SU-DHL-6 (cell line): ENCODE data around the gene CAMKK2.

Experiments
- H2AFZ ChIP-seq: fragments of 200-600 bp; sonication (generic); 2 replicates; pipeline ENCODE4 v1.6.1; 2014; ENCODE audit warnings: low read depth, mild to moderate bottlenecking, moderate library complexity, mixed read lengths, antibody characterized with exemption, low read length; ENCODE audit not compliant: severe bottlenecking
- H3F3A ChIP-seq: fragments of 200-600 bp; shearing (Covaris generic); 2 replicates; pipeline ENCODE4 v1.6.0; 2016; ENCODE audit warnings: antibody characterized with exemption, mild to moderate bottlenecking; ENCODE audit not compliant: insufficient read depth
- H3K27ac ChIP-seq: fragments of 200-600 bp; sonication (generic); 2 replicates; pipeline ENCODE4 v1.5.1; 2016; ENCODE audit warnings: low read depth, mild to moderate bottlenecking, low read length, moderate library complexity, mixed read lengths
- H3K27me3 ChIP-seq: fragments of 200-600 bp; sonication (generic), shearing (Covaris generic); 2 replicates; pipeline ENCODE4 v1.6.0; 2014; ENCODE audit warnings: mild to moderate bottlenecking, low read length
- H3K36me3 ChIP-seq: fragments of 200-600 bp; sonication (generic); 2 replicates; pipeline ENCODE4 v1.6.1; 2014; ENCODE audit warnings: mild to moderate bottlenecking, low read length, mixed read lengths
- H3K4me2 ChIP-seq: fragments of 300-600, 200-600 bp; shearing (Covaris generic), sonication (generic); 2 replicates; pipeline ENCODE4 v1.6.0; 2014; ENCODE audit warnings: low read length, low read depth, mild to moderate bottlenecking; ENCODE audit not compliant: poor library complexity, severe bottlenecking
- H3K4me3 ChIP-seq: fragments of 200-600 bp; sonication (generic); 2 replicates; pipeline ENCODE4 v1.5.1; 2014; ENCODE audit warnings: antibody characterized with exemption, low read length, mild to moderate bottlenecking, mixed read lengths; ENCODE audit not compliant: insufficient read depth, poor library complexity, severe bottlenecking
- H3K79me2 ChIP-seq: fragments of 200-600 bp; sonication (generic); 2 replicates; pipeline ENCODE4 v1.6.1; 2014; ENCODE audit warnings: mild to moderate bottlenecking, low read length, moderate library complexity; ENCODE audit not compliant: insufficient read depth
- H3K9ac ChIP-seq: fragments of 200-600 bp; sonication (generic); 2 replicates; pipeline ENCODE4 v1.7.0; 2014; ENCODE audit warnings: mild to moderate bottlenecking, low read length
- H3K9me2 ChIP-seq: fragments of 200-600 bp; sonication (generic); replicated peaks from 2 replicates; pipeline ENCODE4 v1.6.1; 2014; ENCODE audit warnings: low read length; ENCODE audit not compliant: insufficient read depth
- H3K9me3 ChIP-seq: fragments of 200-600 bp; sonication (generic); 2 replicates; pipeline ENCODE4 v1.6.1; 2014; ENCODE audit warnings: low read length, mixed read lengths; ENCODE audit not compliant: insufficient read depth
- H4K20me1 ChIP-seq: fragments of 200-600 bp; sonication (generic); 2 replicates; pipeline ENCODE4 v1.6.1; 2014; ENCODE audit warnings: low read depth, mild to moderate bottlenecking, antibody characterized with exemption, low read length, moderate library complexity, mixed read lengths
- EZH2phosphoT487 ChIP-seq: fragments of 200-600 bp; sonication (generic), shearing (Covaris generic); conservative IDR thresholded peaks from 2 replicates; pipeline ENCODE4 v1.6.1; 2018; ENCODE audit warnings: mild to moderate bottlenecking, antibody characterized with exemption, low read length, moderate library complexity, mixed read lengths
- TF ChIP-seq, protein P1 (sequence below): fragments of 200-600 bp; sonication (generic); IDR thresholded peaks from one replicate; pipeline ENCODE4 v1.5.1; 2017; ENCODE audit warnings: antibody characterized with exemption, mild to moderate bottlenecking, low read length, moderate library complexity; ENCODE audit not compliant: insufficient read depth, poor library complexity, severe bottlenecking

The CAMKK2 gene

DNA sequence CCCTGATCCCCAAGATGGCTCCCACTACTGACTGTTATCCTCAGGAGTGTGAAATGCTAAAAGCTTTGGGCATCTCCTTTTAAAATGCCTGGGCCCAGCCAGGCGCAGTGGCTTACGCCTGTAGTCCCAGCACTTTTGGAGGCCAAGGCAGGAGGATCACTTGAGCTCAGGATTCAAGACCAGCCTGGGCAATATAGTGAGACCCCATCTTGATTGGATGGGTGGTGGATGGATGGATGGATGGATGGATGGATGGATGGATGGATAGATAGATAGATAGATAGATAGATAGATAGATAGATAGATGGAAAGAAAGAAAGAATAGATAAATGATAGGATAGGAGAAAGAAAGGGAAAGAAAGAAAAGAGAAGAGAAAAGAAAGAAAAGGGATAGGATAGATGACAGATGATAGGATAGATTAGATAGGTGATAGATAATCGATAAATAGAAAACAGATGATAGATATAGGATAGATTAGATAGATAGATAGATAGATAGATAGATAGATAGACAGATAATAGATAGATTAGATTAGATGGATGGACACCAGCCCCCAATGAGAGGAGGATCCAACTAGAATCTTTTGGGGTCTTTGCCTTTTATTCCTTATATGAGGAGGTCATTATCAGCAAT lies 77.0 kb downstream of the CAMKK2 start:
- H3K36me3 ChIP-seq, result no peaks in the 10 kb centered on the region
- no peaks in the 10 kb centered on the region for H3F3A ChIP-seq

DNA sequence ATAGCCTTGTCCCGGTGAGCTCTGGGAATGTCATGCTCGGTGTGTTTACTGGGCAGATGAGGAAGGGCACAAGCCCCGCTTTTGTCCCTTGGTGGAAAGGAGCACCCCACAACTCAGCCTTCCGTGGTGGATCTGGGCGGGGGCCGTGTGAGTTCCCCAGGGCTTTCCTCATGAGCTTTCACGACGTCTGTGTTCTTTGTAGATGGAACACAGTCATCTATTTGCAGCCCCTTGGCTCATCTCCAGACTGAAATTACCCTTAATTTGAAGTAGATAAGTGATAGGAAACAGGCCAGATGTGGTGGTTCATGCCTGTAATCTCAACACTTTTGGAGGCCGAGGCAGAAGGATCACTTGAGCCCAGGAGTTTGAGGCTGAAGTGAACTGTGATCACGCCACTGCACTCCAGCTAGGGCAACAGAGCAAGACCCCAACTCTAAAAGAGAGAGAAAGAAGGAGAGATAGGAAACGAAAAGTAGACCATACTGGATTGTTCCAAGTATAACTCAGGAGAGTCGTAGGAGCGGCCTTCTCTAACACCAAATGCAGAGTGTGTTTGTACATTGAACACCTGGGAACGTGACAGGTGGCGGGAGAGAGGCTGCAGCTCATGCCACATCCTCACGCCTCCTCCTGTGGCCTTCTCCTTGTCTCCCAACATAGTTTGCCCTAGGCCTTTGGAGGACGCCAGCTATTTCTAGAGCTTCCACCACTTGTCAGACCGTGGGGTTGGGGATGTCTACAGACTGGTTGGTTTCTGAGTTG lies 77.7 kb downstream of the CAMKK2 start:
- H3K4me2 ChIP-seq, result no peak overlapping the region
- H3K79me2 ChIP-seq, result no peaks in the 10 kb centered on the region
- no peaks in the 10 kb centered on the region for H3K36me3 ChIP-seq

More for the DNA sequence above, 77.0 kb downstream of the CAMKK2 start:
- Histone ChIP-seq H3K4me2 (no peak overlapping the region), H3K9me2 (no peaks in the 10 kb centered on the region), H3K27me3 (no peaks in the 10 kb centered on the region), H4K20me1 (no peaks in the 10 kb centered on the region), H3K4me3 (no peak overlapping the region), H2AFZ (no peak overlapping the region), H3K9ac (no peak overlapping the region), H3K79me2 (no peaks in the 10 kb centered on the region), H3K27ac (no peak overlapping the region), H3K9me3 (no peaks in the 10 kb centered on the region)
- TF ChIP-seq EZH2phosphoT487, result no peak
- TF ChIP-seq, protein P1, sequence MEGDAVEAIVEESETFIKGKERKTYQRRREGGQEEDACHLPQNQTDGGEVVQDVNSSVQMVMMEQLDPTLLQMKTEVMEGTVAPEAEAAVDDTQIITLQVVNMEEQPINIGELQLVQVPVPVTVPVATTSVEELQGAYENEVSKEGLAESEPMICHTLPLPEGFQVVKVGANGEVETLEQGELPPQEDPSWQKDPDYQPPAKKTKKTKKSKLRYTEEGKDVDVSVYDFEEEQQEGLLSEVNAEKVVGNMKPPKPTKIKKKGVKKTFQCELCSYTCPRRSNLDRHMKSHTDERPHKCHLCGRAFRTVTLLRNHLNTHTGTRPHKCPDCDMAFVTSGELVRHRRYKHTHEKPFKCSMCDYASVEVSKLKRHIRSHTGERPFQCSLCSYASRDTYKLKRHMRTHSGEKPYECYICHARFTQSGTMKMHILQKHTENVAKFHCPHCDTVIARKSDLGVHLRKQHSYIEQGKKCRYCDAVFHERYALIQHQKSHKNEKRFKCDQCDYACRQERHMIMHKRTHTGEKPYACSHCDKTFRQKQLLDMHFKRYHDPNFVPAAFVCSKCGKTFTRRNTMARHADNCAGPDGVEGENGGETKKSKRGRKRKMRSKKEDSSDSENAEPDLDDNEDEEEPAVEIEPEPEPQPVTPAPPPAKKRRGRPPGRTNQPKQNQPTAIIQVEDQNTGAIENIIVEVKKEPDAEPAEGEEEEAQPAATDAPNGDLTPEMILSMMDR, result no peak

DNA sequence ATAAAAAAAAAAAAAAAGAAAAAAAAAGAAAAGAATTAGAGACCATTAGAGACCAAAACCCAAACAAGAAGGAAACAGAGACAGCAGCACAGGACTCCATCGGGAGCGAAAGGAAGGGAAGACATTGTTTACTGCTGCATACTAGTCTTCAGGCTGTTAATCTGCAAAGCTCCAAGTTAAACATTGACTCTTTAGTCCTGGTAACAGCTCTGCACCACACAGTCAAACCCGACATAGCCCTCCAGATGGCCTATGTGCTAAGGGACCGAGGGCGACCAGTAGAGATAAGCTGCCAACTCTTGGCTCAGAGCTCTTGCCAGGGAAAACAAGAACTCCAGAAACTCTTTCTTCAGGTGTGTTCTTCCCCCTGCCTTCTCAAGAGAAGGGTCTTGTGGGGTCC lies 78.7 kb downstream of the CAMKK2 start:
- H3K79me2 ChIP-seq, result no peaks in the 10 kb centered on the region

More for the DNA sequence above, 77.7 kb downstream of the CAMKK2 start:
- Histone ChIP-seq H3F3A (0 out of 2 replicates have a peak, but pooled peaks cover 2% of the 10 kb centered on the region), H3K9me2 (no peaks in the 10 kb centered on the region), H3K27me3 (no peaks in the 10 kb centered on the region), H3K27ac (no peak overlapping the region), H2AFZ (no peak overlapping the region), H3K9ac (no peak overlapping the region), H3K9me3 (no peaks in the 10 kb centered on the region), H3K4me3 (no peak overlapping the region), H4K20me1 (no peaks in the 10 kb centered on the region)
- TF ChIP-seq, protein P1, result no peak
- no peak for TF ChIP-seq EZH2phosphoT487

More for the DNA sequence above, 78.7 kb downstream of the CAMKK2 start:
- Histone ChIP-seq H3F3A (0 out of 2 replicates have a peak, but pooled peaks cover 2% of the 10 kb centered on the region), H3K27ac (no peak overlapping the region), H3K27me3 (no peaks in the 10 kb centered on the region), H3K9me2 (no peaks in the 10 kb centered on the region), H3K9ac (no peak overlapping the region), H3K9me3 (no peaks in the 10 kb centered on the region), H2AFZ (no peak overlapping the region), H3K36me3 (no peaks in the 10 kb centered on the region), H3K4me2 (no peak overlapping the region), H3K4me3 (no peak overlapping the region), H4K20me1 (no peaks in the 10 kb centered on the region)
- TF ChIP-seq, protein P1, result no peak
- TF ChIP-seq EZH2phosphoT487, result no peak
